Stomach (tissue), 4 donors: ENCODE measurements around the gene ZNF677.

ENCODE experiments used
- CTCF ChIP-seq, 7 experiments: fragments of 450-650 bp in 4 of 7; fragments of 200-600 bp in 3 of 7; sonication (generic) in 3 of 7; IDR thresholded peaks; one replicate each; pipeline ENCODE4 v1.5.1; 2016 to 2019; ENCODE audit warnings: antibody characterized with exemption in 7 of 7, control low read depth in 2 of 7, mild to moderate bottlenecking in 1 of 7
- POLR2A ChIP-seq, 4 donors: fragments of 450-650 bp; IDR thresholded peaks; one replicate each; pipeline ENCODE4 v1.6.1; 2016; ENCODE audit warnings: antibody characterized with exemption in 4 of 4, control low read depth in 2 of 4, mild to moderate bottlenecking in 1 of 4, moderate library complexity in 1 of 4

- TF ChIP-seq CTCF (IDR thresholded peaks at IDR 0.05) (no peak), POLR2A (IDR thresholded peaks at IDR 0.05) (no peak)
Measured at GRCh38 chr19:53190253-53190652, 64.4 kb downstream of the ZNF677 start.
